ENCODE data around the gene SERPINI1. TPM values are rescaled to one million over a fixed set of nuclear protein-coding genes. Genes with fewer than 3 reads are reported as not detected.

Gene SERPINI1
- total and polyA plus RNA-seq, 12 donors = 3.2 to 20.7 (median 9.9) TPM

DNA sequence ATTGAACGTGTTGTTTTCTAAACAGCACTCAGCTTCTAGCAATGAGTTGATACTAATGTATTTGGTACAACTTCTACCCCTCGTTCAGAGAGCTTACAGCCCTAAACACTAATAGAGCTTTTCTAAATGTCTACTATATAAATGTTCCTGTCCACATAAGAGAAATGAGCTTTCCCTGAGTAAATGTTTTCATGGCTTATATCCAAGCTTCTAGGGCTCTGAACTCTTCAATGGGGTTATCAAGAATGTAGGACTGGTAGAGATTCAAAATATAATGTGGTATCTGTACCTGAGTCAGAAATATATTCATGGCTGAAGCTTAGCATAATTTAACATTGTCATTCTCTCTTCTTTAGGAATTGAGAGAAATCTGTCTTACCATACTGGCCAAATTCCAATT is 73.4 kb downstream of the SERPINI1 start:
- Histone ChIP-seq H3K27ac (no peak overlapping the region), H3K4me3 (no peak overlapping the region), H3K36me3 (replicated peaks in 1 of 2) (no peaks in the 10 kb centered on the region), H3K9me3 (replicated peaks in 1 of 3) (no peaks in the 10 kb centered on the region), H3K27me3 (no peaks in the 10 kb centered on the region), H3K4me1 (replicated peaks in 1 of 2) (no peaks in the 10 kb centered on the region)
- intact Hi-C loops (cut with DNase I) = no loop called here
- 40 to 78% (median 60%) methylated on average over 2 of the region's 2 CpGs for WGBS, 4 donors
- TF ChIP-seq POLR2A (IDR thresholded peaks at IDR 0.05) = no peak
- TF ChIP-seq, protein P1, sequence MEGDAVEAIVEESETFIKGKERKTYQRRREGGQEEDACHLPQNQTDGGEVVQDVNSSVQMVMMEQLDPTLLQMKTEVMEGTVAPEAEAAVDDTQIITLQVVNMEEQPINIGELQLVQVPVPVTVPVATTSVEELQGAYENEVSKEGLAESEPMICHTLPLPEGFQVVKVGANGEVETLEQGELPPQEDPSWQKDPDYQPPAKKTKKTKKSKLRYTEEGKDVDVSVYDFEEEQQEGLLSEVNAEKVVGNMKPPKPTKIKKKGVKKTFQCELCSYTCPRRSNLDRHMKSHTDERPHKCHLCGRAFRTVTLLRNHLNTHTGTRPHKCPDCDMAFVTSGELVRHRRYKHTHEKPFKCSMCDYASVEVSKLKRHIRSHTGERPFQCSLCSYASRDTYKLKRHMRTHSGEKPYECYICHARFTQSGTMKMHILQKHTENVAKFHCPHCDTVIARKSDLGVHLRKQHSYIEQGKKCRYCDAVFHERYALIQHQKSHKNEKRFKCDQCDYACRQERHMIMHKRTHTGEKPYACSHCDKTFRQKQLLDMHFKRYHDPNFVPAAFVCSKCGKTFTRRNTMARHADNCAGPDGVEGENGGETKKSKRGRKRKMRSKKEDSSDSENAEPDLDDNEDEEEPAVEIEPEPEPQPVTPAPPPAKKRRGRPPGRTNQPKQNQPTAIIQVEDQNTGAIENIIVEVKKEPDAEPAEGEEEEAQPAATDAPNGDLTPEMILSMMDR (IDR thresholded peaks at IDR 0.05) = no peak
- no peak for DNase-seq

DNA sequence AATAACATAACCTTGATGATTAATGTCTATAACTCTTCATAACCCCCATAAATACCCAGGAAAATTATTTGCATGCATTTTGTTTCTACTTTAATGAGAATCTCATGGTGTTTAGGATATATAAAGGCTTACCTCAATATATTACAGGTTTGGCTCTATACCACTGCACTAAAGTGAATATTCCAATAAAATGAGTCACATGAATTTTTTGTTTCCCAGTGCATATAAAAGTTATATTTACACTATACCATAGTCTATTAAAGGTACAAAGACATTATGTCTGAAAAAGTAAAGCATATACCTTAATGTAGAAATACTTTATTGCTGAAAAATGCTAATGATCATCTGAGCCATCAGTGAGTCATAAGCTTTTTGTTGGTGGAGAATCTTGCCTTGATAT is 74.7 kb downstream of the SERPINI1 start:
- intact Hi-C loops (cut with DNase I) = no loop called here
- TF ChIP-seq, protein P1 (IDR thresholded peaks at IDR 0.05) = no peak
- TF ChIP-seq POLR2A (IDR thresholded peaks at IDR 0.05) = no peak

DNA sequence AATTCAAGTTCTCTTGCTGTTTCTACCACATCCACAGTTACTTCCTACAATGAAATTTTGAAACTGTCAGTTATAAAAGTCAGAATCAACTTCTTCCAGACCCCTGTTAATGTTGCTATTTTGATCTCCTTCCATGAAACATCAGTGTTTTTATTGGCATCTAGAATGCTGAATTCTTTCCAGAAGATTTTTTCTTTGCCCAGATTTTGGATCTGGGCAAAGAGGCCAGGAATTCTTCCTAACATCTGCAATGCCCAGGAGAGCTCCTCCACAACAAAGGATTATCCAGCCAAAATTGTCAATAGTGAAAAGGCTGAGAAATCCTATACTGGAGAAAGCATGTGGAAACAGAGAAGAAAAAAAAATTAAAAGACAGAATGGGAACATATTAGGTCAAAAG is 75.5 kb downstream of the SERPINI1 start:
- no peaks in the 10 kb centered on the region for H3K9me3 ChIP-seq (replicated peaks in 1 of 3)
- no peak for DNase-seq
- no peak overlapping the region for H3K27ac ChIP-seq
- intact Hi-C loops (cut with DNase I) = no loop called here
- no peak for TF ChIP-seq POLR2A (IDR thresholded peaks at IDR 0.05)
- TF ChIP-seq, protein P1 (IDR thresholded peaks at IDR 0.05) = no peak
- H3K36me3 ChIP-seq (replicated peaks in 1 of 2) = no peaks in the 10 kb centered on the region
- H3K4me3 ChIP-seq = no peak overlapping the region
- no peaks in the 10 kb centered on the region for H3K27me3 ChIP-seq
- no peaks in the 10 kb centered on the region for H3K4me1 ChIP-seq (replicated peaks in 1 of 2)

More for the DNA sequence above, 74.7 kb downstream of the SERPINI1 start:
- no peaks in the 10 kb centered on the region for H3K27me3 ChIP-seq
- H3K36me3 ChIP-seq (replicated peaks in 1 of 2) = no peaks in the 10 kb centered on the region
- H3K4me1 ChIP-seq (replicated peaks in 1 of 2) = no peaks in the 10 kb centered on the region
- H3K27ac ChIP-seq = no peak overlapping the region
- no peaks in the 10 kb centered on the region for H3K9me3 ChIP-seq (replicated peaks in 1 of 3)
- no peak for DNase-seq
- no peak overlapping the region for H3K4me3 ChIP-seq

DNA sequence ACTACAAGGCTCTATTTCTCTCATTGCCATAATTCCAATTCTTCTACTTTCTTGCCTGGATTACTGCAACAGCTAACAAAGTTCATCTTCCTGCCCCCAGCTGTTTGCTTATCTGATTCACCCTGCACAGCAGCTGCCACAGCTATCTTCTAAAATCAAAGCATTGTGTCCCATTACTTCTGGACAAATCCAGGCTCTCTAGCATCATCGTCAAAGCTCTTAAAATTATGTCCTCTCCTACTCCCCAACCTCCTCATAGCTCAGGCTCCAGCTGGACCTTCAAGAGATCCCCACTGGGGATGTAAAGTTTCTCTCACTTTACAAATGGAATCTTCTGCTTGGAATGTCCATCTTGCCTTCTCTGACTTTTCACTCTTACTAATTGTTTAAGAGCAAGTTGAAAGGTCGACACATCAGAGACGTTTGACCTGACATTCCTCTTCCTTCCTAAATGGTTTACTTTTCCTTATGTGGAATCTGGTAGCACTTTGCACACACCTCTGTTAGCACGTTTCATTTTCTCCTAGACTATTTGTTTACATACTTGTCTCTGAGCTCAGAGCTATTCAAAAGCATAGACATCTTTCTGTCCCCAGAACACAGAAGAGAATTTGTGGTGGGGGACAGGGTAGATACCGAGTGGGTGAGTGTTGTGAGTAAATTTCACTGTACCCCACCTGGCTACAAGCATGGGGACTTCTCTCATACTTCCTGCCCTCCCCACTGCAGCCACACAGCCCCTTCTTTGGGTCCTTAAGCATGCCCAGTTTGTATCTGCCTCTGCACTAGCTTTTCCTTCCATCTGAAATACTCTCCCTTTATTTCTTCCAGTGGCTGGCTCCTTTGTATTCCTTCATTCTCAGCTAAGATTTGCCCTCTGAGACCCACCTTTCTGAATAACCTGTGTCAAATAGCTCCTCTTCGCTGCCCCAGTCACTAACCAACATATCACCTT is 77.9 kb downstream of the SERPINI1 start:
- H3K36me3 ChIP-seq (replicated peaks in 1 of 2) = no peaks in the 10 kb centered on the region
- no peak for DNase-seq
- WGBS, 4 donors = 62 to 67% (median 64%) methylated on average over 6 of the region's 6 CpGs
- no peak for TF ChIP-seq POLR2A (IDR thresholded peaks at IDR 0.05)
- TF ChIP-seq, protein P1 (IDR thresholded peaks at IDR 0.05) = no peak
- no peaks in the 10 kb centered on the region for H3K9me3 ChIP-seq (replicated peaks in 1 of 3)
- no peaks in the 10 kb centered on the region for H3K4me1 ChIP-seq (replicated peaks in 1 of 2)
- no peak overlapping the region for H3K4me3 ChIP-seq
- peak overlapping the region in 1 of 5 donors; percentile 10 for H3K27ac ChIP-seq
- H3K27me3 ChIP-seq = no peaks in the 10 kb centered on the region
- intact Hi-C loops (cut with DNase I) = no loop called here
